IPS-18a (cell line): Measurements from ENCODE around the gene PCDHGB4.
"Not testable (repeated sequence)": the region's sequence is repeated elsewhere in the genome, so short reads cannot be mapped to it uniquely, and the experiment has no call there.

Experiments used
- H3K27ac ChIP-seq: one replicate; pipeline ENCODE4 v1.5.1; 2013; ENCODE audit warnings: low read length
- H3K27me3 ChIP-seq: one replicate; pipeline ENCODE4 v1.6.1; 2013; ENCODE audit warnings: mild to moderate bottlenecking, low read length; ENCODE audit not compliant: control insufficient read depth, insufficient read depth
- H3K36me3 ChIP-seq: one replicate; pipeline ENCODE4 v1.6.1; 2013; ENCODE audit warnings: low read depth, low read length; ENCODE audit not compliant: control insufficient read depth
- H3K4me1 ChIP-seq: one replicate; pipeline ENCODE4 v1.6.1; 2013; ENCODE audit warnings: low read depth, low read length; ENCODE audit not compliant: control insufficient read depth
- H3K4me3 ChIP-seq: one replicate; pipeline ENCODE4 v1.5.1; 2013; ENCODE audit warnings: low read length
- H3K9ac ChIP-seq: one replicate; pipeline ENCODE4 v1.6.1; 2013; ENCODE audit warnings: mild to moderate bottlenecking, low read length, moderate library complexity
- H3K9me3 ChIP-seq: one replicate; pipeline ENCODE4 v1.6.1; 2013; ENCODE audit warnings: low read depth, low read length; ENCODE audit not compliant: control insufficient read depth

PCDHGB4 gene

GRCh38 chr5:141422742-141423291 lies 35.3 kb downstream of the PCDHGB4 start:
- no peak overlapping the region for H3K4me3 ChIP-seq
- H3K27ac ChIP-seq = no peak overlapping the region
- no peak overlapping the region for H3K9ac ChIP-seq
- H3K36me3 ChIP-seq = no peaks in the 10 kb centered on the region
- peaks cover 69% of the 10 kb centered on the region for H3K9me3 ChIP-seq
- no peaks in the 10 kb centered on the region for H3K4me1 ChIP-seq
- H3K27me3 ChIP-seq = peaks cover 8% of the 10 kb centered on the region

- H3K9ac ChIP-seq = no peak overlapping the region
- no peaks in the 10 kb centered on the region for H3K36me3 ChIP-seq
- peaks cover 56% of the 10 kb centered on the region for H3K9me3 ChIP-seq
- no peak overlapping the region for H3K4me3 ChIP-seq
- H3K27ac ChIP-seq = no peak overlapping the region
- H3K4me1 ChIP-seq = no peaks in the 10 kb centered on the region
- H3K27me3 ChIP-seq = no peaks in the 10 kb centered on the region
These were observed 40.4 kb downstream of the PCDHGB4 start for GRCh38 chr5:141427783-141428426.

GRCh38 chr5:141430332-141431113 lies 43.0 kb downstream of the PCDHGB4 start, which contains the start of gene PCDHGA12:
Gene PCDHGA12 (plus strand): TSS chr5:141430507. CDS start chr5:141430760, 253 bp downstream.
- H3K9me3 ChIP-seq = peaks cover 50% of the 10 kb centered on the region
- H3K4me1 ChIP-seq = no peaks in the 10 kb centered on the region
- no peak within 1 kb of the TSS for H3K9ac ChIP-seq
- H3K27me3 ChIP-seq = no peaks in the 10 kb centered on the region
- H3K36me3 ChIP-seq = no peaks in the 10 kb centered on the region
- no peak within 1 kb of the TSS for H3K27ac ChIP-seq
- H3K4me3 ChIP-seq = no peak within 1 kb of the TSS

- Histone ChIP-seq H3K9ac (no peak overlapping the region), H3K4me3 (no peak overlapping the region), H3K27me3 (no peaks in the 10 kb centered on the region), H3K36me3 (no peaks in the 10 kb centered on the region), H3K9me3 (peaks cover 44% of the 10 kb centered on the region), H3K27ac (no peak overlapping the region), H3K4me1 (no peaks in the 10 kb centered on the region)
These were observed 43.8 kb downstream of the PCDHGB4 start for GRCh38 chr5:141431286-141431685.

GRCh38 chr5:141432308-141432707 lies 44.8 kb downstream of the PCDHGB4 start:
- not testable (repeated sequence) for H3K27ac ChIP-seq, H3K27me3 ChIP-seq, H3K36me3 ChIP-seq, H3K4me1 ChIP-seq, H3K4me3 ChIP-seq, H3K9ac ChIP-seq
- H3K9me3 ChIP-seq = peaks cover 34% of the 10 kb centered on the region

- H3K4me1 ChIP-seq, H3K9ac ChIP-seq, H3K36me3 ChIP-seq, H3K27ac ChIP-seq, H3K27me3 ChIP-seq, H3K4me3 ChIP-seq: not testable (repeated sequence)
- peaks cover 30% of the 10 kb centered on the region for H3K9me3 ChIP-seq
These were observed 45.2 kb downstream of the PCDHGB4 start for GRCh38 chr5:141432726-141433125.

GRCh38 chr5:141434006-141434405 lies 46.5 kb downstream of the PCDHGB4 start:
- Histone ChIP-seq H3K9ac (no peak overlapping the region), H3K27ac (no peak overlapping the region), H3K36me3 (no peaks in the 10 kb centered on the region), H3K9me3 (peaks cover 27% of the 10 kb centered on the region), H3K27me3 (no peaks in the 10 kb centered on the region), H3K4me3 (no peak overlapping the region), H3K4me1 (no peaks in the 10 kb centered on the region)

GRCh38 chr5:141437221-141437620 lies 49.7 kb downstream of the PCDHGB4 start:
- H3K4me3 ChIP-seq = no peak overlapping the region
- peaks cover 5% of the 10 kb centered on the region for H3K9me3 ChIP-seq
- no peak overlapping the region for H3K27ac ChIP-seq
- H3K27me3 ChIP-seq = no peaks in the 10 kb centered on the region
- H3K4me1 ChIP-seq = no peaks in the 10 kb centered on the region
- no peak overlapping the region for H3K9ac ChIP-seq
- H3K36me3 ChIP-seq = no peaks in the 10 kb centered on the region

- Histone ChIP-seq H3K4me1 (no peaks in the 10 kb centered on the region), H3K27me3 (no peaks in the 10 kb centered on the region), H3K36me3 (no peaks in the 10 kb centered on the region), H3K4me3 (no peak overlapping the region), H3K27ac (no peak overlapping the region), H3K9me3 (no peaks in the 10 kb centered on the region), H3K9ac (no peak overlapping the region)
These were observed 52.1 kb downstream of the PCDHGB4 start for GRCh38 chr5:141439411-141440141.
